Measurements from ENCODE around the gene NPC1L1.

NPC1L1 gene

DNA sequence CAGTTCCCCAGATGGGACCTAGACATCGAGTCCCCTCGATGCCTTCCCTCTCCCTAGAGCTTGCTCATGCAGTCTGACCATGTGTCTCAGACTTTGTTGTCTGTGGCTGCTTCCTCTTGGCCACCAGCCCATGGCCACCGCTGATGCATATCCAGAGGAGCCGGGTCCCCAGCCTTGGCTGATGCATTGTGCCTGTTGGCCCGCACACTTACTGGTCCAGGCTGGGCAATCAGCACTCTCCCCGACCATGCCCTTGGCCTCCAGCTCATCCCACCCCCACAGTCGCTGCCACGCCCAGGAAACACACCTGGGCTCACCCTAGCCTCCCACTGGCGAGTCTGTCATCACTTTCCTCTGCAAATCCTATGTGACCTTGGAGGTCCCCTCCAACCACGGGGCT lies 10.1 kb downstream of the NPC1L1 start:
- Histone ChIP-seq H3K27me3 (replicated peaks) (no peaks in the 10 kb centered on the region), H3K36me3 (replicated peaks) (no peaks in the 10 kb centered on the region), H3K27ac (no peak overlapping the region), H3K4me3 (ENCODE audit: low read depth, low read length) (no peak overlapping the region)
- no peak for DNase-seq
- TF ChIP-seq, protein P1, sequence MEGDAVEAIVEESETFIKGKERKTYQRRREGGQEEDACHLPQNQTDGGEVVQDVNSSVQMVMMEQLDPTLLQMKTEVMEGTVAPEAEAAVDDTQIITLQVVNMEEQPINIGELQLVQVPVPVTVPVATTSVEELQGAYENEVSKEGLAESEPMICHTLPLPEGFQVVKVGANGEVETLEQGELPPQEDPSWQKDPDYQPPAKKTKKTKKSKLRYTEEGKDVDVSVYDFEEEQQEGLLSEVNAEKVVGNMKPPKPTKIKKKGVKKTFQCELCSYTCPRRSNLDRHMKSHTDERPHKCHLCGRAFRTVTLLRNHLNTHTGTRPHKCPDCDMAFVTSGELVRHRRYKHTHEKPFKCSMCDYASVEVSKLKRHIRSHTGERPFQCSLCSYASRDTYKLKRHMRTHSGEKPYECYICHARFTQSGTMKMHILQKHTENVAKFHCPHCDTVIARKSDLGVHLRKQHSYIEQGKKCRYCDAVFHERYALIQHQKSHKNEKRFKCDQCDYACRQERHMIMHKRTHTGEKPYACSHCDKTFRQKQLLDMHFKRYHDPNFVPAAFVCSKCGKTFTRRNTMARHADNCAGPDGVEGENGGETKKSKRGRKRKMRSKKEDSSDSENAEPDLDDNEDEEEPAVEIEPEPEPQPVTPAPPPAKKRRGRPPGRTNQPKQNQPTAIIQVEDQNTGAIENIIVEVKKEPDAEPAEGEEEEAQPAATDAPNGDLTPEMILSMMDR (IDR thresholded peaks at IDR 0.05; ENCODE audit: low read depth, low read length, missing control alignments), result no peak
- in situ Hi-C loops (cut with HindIII; ENCODE audit: low pct_ligation_motif_present, low sequenced_read_pairs), result no loop called here

DNA sequence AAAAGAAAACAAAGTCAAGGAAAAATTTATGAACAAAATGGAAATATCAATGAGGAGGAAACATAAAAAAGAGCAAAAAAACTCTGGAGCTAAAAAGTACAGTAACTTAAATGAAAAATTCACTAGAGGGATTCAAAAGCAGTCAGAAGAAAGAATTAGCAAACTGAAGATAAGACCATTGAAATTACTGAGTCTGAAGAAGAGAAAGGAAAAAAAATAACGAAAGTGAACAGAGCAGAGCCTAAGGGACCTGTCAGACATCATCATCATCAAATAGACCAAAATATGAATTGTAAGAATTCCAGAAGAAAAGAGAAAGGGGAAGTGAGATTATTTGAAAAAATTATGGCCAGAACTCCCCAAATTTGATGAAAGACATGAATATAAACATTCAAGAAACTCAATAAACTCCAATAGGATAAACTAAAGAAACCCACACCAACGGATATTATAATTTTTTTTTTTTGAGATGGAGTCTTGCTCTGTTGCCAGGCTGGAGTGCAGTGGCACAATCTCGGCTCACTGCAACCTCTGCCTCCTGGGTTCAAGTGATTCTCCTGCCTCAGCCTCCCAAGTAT lies 16.2 kb downstream of the NPC1L1 start:
- no peak for DNase-seq
- Histone ChIP-seq H3K36me3 (replicated peaks) (no peaks in the 10 kb centered on the region), H3K27me3 (replicated peaks) (no peaks in the 10 kb centered on the region), H3K4me3 (ENCODE audit: low read depth, low read length) (no peak overlapping the region), H3K27ac (no peak overlapping the region)
- TF ChIP-seq, protein P1 (IDR thresholded peaks at IDR 0.05; ENCODE audit: low read depth, low read length, missing control alignments), result no peak
- in situ Hi-C loops (cut with HindIII; ENCODE audit: low pct_ligation_motif_present, low sequenced_read_pairs), result no loop called here

DNA sequence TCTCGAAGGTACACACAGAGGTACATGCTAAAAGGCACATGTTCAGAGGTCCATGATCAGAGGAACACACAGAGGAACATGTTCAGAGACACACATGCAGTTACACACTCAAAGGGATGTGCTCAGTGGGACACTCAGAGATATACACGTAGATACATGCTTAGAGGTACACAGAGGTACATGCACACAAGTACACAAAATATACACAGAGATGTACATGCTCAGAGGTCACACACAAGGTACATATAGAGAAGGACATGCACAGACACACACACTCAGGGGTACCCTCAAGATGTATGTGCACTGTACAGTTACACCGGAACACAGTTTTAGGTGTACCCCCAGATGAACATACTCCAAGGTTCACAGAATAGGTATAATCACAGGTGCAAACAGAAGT lies 18.8 kb downstream of the NPC1L1 start:
- no peak for DNase-seq
- Histone ChIP-seq H3K27me3 (replicated peaks) (no peaks in the 10 kb centered on the region), H3K4me3 (ENCODE audit: low read depth, low read length) (no peak overlapping the region), H3K36me3 (replicated peaks) (no peaks in the 10 kb centered on the region), H3K27ac (no peak overlapping the region)
- TF ChIP-seq, protein P1 (IDR thresholded peaks at IDR 0.05; ENCODE audit: low read depth, low read length, missing control alignments), result no peak
- in situ Hi-C loops (cut with HindIII; ENCODE audit: low pct_ligation_motif_present, low sequenced_read_pairs), result no loop called here

DNA sequence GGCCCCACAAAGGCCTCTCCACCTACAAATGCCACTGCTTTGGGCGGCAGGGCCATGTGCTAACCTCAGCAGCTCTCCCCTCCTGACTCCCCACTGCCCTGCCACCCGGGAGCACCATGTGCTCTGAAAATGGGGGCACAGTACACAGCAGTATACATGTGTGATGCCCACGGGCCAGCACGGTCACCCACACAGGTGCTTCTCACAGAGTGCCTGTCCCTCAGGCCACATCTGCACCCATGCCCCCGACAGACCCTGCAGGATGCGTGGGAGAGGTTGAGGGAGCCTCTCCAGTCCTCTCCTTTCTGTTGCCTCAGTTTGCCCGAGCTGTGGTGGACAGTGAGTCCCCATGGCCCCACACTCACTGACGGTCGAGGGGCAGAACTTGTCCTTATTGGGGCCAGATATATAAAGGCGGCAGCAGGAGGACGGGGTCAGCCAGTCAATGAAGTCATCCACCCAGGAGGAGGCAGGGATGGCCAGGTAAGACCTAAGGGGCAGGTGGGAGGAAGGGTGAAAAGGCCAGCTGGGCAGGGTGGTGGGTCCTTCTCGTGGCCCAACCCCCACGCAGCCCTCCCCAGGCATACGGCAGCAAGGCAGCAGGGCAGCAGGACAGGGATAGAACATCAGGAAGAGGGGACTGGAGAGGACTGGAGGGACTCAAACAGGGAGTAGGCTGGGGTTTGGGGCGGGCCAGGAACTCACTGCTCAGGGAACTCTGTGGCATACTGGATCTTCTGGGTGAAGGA lies 19.6 kb downstream of the NPC1L1 start:
- in situ Hi-C loops (cut with HindIII; ENCODE audit: low pct_ligation_motif_present, low sequenced_read_pairs), result no loop called here
- H3K36me3 ChIP-seq (replicated peaks), result no peaks in the 10 kb centered on the region
- H3K27ac ChIP-seq, result no peak overlapping the region
- no peak for DNase-seq
- H3K4me3 ChIP-seq (ENCODE audit: low read depth, low read length), result no peak overlapping the region
- H3K27me3 ChIP-seq (replicated peaks), result no peaks in the 10 kb centered on the region
- TF ChIP-seq, protein P1 (IDR thresholded peaks at IDR 0.05; ENCODE audit: low read depth, low read length, missing control alignments), result no peak

DNA sequence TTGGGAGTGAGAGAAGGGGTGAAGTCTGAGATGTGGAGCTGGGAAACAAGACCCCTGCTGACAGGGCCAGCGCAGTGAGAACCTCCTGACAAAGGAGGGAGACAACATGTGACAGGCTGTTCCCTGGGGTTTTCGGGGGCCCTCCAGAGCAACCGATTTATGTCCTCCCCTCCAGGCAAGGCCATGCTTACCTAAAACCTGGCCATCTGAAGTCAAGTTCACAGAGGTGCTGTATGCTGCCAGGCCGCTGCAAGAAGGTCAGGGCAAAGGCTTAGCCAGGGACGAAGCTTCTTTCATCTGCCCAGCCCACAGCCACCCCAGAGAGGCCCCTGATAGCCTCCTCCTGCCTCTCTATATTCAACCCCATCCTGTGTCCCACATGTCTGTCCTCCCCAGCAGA lies 20.6 kb downstream of the NPC1L1 start:
- TF ChIP-seq, protein P1 (IDR thresholded peaks at IDR 0.05; ENCODE audit: low read depth, low read length, missing control alignments), result no peak
- no peak overlapping the region for H3K27ac ChIP-seq
- H3K36me3 ChIP-seq (replicated peaks), result no peaks in the 10 kb centered on the region
- H3K4me3 ChIP-seq (ENCODE audit: low read depth, low read length), result no peak overlapping the region
- H3K27me3 ChIP-seq (replicated peaks), result no peaks in the 10 kb centered on the region
- DNase-seq, result no peak
- in situ Hi-C loops (cut with HindIII; ENCODE audit: low pct_ligation_motif_present, low sequenced_read_pairs), result no loop called here

Measured in brain microvascular endothelial cell (primary cell).